ENCODE results near the gene HOXA4.

DNA sequence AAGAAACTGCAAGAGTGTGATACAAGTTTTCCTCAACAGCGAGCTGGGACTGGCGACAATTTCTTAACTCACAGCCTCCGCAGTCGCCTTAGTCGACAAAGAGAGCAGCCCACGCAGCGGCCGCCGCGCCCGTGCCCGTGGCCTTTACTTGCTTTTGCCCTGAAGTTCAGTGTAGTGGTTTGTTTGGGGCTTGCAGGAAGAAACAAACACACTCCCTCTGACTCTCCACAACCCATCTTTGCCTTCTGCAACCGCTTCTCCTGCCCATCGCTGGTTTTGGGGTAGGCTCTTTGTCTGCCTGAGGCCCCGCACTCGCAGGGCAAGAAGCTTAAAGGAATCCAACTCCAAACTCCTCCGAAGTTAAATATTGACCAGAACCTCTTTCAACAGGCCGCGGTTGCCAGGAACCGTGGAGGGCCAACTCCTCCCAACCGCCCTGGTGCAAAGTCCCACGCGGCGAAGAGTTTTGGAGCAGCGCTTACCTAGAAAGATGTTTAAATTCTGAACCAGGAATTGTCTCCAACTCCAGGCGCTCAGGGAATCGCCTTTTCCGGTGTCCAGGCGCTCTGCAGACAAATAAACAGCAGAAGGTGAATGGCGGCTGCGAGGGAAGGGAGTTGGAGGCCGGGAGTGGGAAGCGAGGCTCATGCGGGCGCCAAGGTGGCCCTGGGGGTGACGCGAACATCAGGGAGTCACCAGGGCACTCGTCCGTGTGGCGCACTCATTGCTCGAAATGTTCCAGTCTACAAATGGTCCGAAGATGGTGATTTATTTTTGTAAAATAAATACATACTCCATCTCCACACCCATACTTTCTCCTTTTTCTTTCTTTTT is 8.3 kb downstream of the HOXA4 start:
- TF ChIP-seq, protein P1, sequence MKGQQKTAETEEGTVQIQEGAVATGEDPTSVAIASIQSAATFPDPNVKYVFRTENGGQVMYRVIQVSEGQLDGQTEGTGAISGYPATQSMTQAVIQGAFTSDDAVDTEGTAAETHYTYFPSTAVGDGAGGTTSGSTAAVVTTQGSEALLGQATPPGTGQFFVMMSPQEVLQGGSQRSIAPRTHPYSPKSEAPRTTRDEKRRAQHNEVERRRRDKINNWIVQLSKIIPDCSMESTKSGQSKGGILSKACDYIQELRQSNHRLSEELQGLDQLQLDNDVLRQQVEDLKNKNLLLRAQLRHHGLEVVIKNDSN (CRISPR knock-in tag; IDR thresholded peaks at IDR 0.05) = no peak
- TF ChIP-seq ZNF416 (CRISPR knock-in tag; IDR thresholded peaks at IDR 0.05) (no peak), GABPB1 (CRISPR knock-in tag; IDR thresholded peaks at IDR 0.05) (no peak)
- TF ChIP-seq, protein P2, sequence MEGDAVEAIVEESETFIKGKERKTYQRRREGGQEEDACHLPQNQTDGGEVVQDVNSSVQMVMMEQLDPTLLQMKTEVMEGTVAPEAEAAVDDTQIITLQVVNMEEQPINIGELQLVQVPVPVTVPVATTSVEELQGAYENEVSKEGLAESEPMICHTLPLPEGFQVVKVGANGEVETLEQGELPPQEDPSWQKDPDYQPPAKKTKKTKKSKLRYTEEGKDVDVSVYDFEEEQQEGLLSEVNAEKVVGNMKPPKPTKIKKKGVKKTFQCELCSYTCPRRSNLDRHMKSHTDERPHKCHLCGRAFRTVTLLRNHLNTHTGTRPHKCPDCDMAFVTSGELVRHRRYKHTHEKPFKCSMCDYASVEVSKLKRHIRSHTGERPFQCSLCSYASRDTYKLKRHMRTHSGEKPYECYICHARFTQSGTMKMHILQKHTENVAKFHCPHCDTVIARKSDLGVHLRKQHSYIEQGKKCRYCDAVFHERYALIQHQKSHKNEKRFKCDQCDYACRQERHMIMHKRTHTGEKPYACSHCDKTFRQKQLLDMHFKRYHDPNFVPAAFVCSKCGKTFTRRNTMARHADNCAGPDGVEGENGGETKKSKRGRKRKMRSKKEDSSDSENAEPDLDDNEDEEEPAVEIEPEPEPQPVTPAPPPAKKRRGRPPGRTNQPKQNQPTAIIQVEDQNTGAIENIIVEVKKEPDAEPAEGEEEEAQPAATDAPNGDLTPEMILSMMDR (IDR thresholded peaks at IDR 0.05) = no peak
- TF ChIP-seq, protein P3, sequence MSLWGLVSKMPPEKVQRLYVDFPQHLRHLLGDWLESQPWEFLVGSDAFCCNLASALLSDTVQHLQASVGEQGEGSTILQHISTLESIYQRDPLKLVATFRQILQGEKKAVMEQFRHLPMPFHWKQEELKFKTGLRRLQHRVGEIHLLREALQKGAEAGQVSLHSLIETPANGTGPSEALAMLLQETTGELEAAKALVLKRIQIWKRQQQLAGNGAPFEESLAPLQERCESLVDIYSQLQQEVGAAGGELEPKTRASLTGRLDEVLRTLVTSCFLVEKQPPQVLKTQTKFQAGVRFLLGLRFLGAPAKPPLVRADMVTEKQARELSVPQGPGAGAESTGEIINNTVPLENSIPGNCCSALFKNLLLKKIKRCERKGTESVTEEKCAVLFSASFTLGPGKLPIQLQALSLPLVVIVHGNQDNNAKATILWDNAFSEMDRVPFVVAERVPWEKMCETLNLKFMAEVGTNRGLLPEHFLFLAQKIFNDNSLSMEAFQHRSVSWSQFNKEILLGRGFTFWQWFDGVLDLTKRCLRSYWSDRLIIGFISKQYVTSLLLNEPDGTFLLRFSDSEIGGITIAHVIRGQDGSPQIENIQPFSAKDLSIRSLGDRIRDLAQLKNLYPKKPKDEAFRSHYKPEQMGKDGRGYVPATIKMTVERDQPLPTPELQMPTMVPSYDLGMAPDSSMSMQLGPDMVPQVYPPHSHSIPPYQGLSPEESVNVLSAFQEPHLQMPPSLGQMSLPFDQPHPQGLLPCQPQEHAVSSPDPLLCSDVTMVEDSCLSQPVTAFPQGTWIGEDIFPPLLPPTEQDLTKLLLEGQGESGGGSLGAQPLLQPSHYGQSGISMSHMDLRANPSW (CRISPR knock-in tag; conservative IDR thresholded peaks at IDR 0.05; ENCODE audit: low read depth) = no peak

All from WTC11 (cell line).